Thyroid gland (tissue), 4 donors: Measurements from ENCODE around the gene SGCD.

Experiments used
- POLR2A ChIP-seq, 2 donors: fragments of 450-650 bp; IDR thresholded peaks; one replicate each; pipeline ENCODE4 v1.6.1; 2017; ENCODE audit warnings: antibody characterized with exemption in 2 of 2, mild to moderate bottlenecking in 2 of 2, moderate library complexity in 1 of 2
- TF ChIP-seq, protein P1 (sequence below), 6 experiments: fragments of 200-600 bp in 3 of 6; fragments of 450-650 bp in 3 of 6; sonication (generic) in 3 of 6; IDR thresholded peaks; one replicate each; pipeline ENCODE4 v1.5.1; 2016 to 2019; ENCODE audit warnings: antibody characterized with exemption in 6 of 6, mild to moderate bottlenecking in 2 of 6, inconsistent platforms in 1 of 6, moderate library complexity in 1 of 6

DNA sequence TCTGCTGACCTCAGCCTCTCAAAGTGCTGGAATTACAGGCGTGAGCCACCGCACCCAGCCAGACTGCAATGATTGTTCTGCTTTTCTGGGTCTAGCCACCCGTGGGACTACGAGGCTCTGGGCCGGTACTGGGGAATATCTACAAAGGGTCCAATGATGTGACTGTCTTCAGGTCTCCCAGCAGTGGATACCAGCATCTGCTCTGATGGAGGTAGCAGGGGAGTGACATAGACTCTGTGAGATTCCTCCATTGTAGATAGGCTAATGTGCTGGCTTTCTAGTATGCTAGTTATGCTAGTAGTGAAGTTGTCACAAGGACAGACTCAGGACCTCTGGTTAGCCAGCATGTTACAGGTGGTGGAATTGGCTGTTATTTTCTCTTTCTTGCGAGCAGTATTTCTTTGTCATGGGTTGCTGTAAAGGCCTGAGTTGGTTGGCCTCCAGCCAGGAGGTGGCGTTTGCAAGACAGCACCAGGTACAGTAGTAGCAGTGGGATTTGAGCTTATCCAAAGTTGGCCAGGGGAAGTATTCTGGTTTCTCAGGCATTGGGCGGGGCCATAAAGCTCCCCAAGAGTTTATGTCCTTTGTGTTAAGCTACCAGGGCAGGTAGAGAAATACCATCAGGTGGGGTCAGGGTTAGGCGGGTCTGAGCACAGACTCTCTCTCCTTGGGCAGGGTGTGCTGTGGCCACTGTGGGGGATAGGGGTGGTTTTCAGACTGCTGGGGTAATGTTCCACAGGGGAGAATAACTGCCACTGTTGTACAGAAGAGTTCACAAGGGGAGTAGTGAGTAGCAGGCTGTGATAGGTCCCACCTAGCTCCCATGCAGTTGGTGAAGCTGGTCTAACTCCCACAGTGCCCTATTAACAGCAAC is 105.2 kb downstream of the SGCD start:
- TF ChIP-seq, protein P1, sequence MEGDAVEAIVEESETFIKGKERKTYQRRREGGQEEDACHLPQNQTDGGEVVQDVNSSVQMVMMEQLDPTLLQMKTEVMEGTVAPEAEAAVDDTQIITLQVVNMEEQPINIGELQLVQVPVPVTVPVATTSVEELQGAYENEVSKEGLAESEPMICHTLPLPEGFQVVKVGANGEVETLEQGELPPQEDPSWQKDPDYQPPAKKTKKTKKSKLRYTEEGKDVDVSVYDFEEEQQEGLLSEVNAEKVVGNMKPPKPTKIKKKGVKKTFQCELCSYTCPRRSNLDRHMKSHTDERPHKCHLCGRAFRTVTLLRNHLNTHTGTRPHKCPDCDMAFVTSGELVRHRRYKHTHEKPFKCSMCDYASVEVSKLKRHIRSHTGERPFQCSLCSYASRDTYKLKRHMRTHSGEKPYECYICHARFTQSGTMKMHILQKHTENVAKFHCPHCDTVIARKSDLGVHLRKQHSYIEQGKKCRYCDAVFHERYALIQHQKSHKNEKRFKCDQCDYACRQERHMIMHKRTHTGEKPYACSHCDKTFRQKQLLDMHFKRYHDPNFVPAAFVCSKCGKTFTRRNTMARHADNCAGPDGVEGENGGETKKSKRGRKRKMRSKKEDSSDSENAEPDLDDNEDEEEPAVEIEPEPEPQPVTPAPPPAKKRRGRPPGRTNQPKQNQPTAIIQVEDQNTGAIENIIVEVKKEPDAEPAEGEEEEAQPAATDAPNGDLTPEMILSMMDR (IDR thresholded peaks at IDR 0.05): no peak
- no peak for TF ChIP-seq POLR2A (IDR thresholded peaks at IDR 0.05)
